ENCODE results near the gene PXN.

GRCh38 chr12:120283318-120283717 is 17.8 kb upstream of the PXN start:
- TF ChIP-seq, protein P1, sequence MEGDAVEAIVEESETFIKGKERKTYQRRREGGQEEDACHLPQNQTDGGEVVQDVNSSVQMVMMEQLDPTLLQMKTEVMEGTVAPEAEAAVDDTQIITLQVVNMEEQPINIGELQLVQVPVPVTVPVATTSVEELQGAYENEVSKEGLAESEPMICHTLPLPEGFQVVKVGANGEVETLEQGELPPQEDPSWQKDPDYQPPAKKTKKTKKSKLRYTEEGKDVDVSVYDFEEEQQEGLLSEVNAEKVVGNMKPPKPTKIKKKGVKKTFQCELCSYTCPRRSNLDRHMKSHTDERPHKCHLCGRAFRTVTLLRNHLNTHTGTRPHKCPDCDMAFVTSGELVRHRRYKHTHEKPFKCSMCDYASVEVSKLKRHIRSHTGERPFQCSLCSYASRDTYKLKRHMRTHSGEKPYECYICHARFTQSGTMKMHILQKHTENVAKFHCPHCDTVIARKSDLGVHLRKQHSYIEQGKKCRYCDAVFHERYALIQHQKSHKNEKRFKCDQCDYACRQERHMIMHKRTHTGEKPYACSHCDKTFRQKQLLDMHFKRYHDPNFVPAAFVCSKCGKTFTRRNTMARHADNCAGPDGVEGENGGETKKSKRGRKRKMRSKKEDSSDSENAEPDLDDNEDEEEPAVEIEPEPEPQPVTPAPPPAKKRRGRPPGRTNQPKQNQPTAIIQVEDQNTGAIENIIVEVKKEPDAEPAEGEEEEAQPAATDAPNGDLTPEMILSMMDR (conservative IDR thresholded peaks at IDR 0.05; ENCODE audit: low read depth in 2 of 2), result no peak
- no peak for TF ChIP-seq EZH2 (IDR thresholded peaks at IDR 0.05; ENCODE audit: low read depth, unreplicated experiment)
- TF ChIP-seq POLR2AphosphoS5 (IDR thresholded peaks at IDR 0.05; ENCODE audit: low read depth), result no peak
- TF ChIP-seq, protein P2, sequence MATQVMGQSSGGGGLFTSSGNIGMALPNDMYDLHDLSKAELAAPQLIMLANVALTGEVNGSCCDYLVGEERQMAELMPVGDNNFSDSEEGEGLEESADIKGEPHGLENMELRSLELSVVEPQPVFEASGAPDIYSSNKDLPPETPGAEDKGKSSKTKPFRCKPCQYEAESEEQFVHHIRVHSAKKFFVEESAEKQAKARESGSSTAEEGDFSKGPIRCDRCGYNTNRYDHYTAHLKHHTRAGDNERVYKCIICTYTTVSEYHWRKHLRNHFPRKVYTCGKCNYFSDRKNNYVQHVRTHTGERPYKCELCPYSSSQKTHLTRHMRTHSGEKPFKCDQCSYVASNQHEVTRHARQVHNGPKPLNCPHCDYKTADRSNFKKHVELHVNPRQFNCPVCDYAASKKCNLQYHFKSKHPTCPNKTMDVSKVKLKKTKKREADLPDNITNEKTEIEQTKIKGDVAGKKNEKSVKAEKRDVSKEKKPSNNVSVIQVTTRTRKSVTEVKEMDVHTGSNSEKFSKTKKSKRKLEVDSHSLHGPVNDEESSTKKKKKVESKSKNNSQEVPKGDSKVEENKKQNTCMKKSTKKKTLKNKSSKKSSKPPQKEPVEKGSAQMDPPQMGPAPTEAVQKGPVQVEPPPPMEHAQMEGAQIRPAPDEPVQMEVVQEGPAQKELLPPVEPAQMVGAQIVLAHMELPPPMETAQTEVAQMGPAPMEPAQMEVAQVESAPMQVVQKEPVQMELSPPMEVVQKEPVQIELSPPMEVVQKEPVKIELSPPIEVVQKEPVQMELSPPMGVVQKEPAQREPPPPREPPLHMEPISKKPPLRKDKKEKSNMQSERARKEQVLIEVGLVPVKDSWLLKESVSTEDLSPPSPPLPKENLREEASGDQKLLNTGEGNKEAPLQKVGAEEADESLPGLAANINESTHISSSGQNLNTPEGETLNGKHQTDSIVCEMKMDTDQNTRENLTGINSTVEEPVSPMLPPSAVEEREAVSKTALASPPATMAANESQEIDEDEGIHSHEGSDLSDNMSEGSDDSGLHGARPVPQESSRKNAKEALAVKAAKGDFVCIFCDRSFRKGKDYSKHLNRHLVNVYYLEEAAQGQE (IDR thresholded peaks at IDR 0.05; ENCODE audit: unreplicated experiment), result no peak
- TF ChIP-seq CREB1 (CRISPR knock-in tag; IDR thresholded peaks at IDR 0.05; ENCODE audit: low read depth), result no peak
- no peak for TF ChIP-seq EZH2phosphoT487 (IDR thresholded peaks at IDR 0.05; ENCODE audit: unreplicated experiment)
- TF ChIP-seq ZNF462 (CRISPR knock-in tag; IDR thresholded peaks at IDR 0.05), result no peak
- no peak for TF ChIP-seq ZNF114 (CRISPR knock-in tag; IDR thresholded peaks at IDR 0.05)
- no peak for TF ChIP-seq NANOG (IDR thresholded peaks at IDR 0.05; ENCODE audit: borderline replicate concordance)
- no peak for TF ChIP-seq JUNB (IDR thresholded peaks at IDR 0.05; ENCODE audit: unreplicated experiment)

Measured in GM23338 (cell line).